GM19438 (cell line): ENCODE data around the gene TMEM143.
A peak's percentile ranks its signal among the peaks of the same experiment; 100 is the strongest.
"Not testable (repeated sequence)": the region's sequence is repeated elsewhere in the genome, so short reads cannot be mapped to it uniquely, and the experiment has no call there.

Experiments
- ATAC-seq: cut with Tn5 transposase; IDR thresholded peaks from one replicate; pipeline ENCODE4 v1.9.1; 2021; ENCODE audit warnings: low read depth; ENCODE audit not compliant: unreplicated experiment

TMEM143 gene

GRCh38 chr19:48391100-48392005 is 27.6 kb upstream of the TMEM143 start, which contains the start of gene KDELR1:
Gene KDELR1 (minus strand): TSS chr19:48391551. CDS start chr19:48391358, 193 bp downstream.
- ATAC-seq = peak; percentile 70

DNA sequence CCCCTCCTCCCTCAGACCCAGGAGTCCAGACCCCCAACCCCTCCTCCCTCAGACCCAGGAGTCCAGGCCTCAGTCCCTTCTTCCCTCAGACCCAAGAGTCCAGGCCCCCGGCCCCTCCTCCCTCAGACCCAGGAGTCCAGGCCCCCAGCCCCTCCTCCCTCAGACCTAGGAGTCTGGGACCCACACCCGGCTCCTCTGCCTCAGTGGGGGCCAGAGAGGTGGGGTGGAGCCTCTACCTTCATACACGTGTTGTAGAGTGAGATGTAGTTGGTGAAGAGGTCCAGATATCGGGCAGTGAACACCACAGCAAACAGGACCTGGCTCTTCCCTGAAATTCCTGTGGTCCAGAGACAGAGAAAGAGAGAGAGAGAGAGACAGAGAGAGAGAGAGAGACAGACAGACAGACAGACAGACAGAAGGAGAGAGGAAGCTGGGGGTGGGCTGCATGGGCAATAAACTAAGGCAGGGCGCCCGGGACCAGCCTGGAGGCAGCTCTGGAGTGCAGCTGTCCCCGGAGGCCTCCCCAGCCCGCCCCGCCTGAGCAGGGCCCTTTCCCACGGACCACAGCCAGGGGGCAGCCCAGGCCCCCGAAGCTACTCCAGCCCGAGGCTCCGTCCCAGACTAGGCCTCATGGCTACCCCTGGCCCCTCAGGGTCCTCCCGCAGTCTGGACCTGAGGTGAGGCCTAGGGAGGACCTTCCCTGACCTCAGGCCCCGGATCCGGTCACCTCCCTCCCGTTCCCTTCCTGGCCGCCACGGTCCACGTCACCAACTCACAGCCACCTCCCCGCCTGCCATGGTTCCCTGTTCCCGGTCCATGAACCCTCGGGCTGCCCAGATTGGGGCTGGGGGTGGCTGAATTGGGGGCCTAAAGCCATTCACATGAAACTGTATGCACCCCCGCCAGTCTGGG is 26.7 kb upstream of the TMEM143 start:
- ATAC-seq = peak; percentile 43

DNA sequence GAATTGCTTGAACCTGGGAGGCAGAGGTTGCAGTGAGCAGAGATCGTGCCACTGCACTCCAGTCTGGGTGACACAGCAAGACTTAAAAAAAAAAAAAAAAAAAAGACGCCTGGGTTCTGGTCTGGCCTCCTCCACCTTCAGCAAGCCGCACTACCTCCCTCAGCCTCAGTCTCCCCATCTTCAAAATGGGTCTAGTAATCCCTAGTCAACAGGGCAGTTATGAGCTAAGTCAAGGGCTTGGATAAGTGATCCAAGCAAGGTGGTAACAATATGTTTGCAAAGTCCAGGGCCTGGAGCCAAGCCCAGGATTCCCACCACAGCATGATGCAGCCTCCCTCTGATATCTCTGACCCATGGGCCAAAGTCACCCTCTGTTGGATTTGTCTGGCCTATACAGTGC is 23.2 kb upstream of the TMEM143 start:
- no peak for ATAC-seq

- no peak for ATAC-seq
Measured at GRCh38 chr19:48385461-48386087, 21.8 kb upstream of the TMEM143 start.

DNA sequence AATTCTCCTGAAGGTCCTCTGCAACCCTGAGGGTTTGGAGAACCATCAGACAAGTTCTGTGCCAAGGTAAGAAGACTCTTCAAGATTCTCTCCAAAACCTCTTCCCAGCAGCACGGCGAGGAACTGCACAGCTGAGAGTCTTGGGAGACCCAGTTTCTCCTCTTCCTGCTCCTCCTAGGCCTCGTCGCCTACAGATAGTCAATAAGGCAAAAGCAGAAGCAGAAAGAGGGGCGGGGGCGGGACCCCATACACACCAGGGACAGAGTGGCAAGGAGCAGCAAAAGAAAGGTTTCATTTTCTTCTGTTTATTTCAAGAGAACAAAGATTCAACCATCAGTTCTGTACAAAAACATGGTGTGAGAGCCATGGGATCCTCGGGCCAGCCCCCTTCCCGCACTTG is 18.5 kb upstream of the TMEM143 start:
- ATAC-seq = no peak

GRCh38 chr19:48381178-48381950 is 17.6 kb upstream of the TMEM143 start:
- no peak for ATAC-seq

- no peak for ATAC-seq
Measured at GRCh38 chr19:48379058-48379457, 15.3 kb upstream of the TMEM143 start.

GRCh38 chr19:48378194-48378570 is 14.4 kb upstream of the TMEM143 start:
- ATAC-seq = no peak

DNA sequence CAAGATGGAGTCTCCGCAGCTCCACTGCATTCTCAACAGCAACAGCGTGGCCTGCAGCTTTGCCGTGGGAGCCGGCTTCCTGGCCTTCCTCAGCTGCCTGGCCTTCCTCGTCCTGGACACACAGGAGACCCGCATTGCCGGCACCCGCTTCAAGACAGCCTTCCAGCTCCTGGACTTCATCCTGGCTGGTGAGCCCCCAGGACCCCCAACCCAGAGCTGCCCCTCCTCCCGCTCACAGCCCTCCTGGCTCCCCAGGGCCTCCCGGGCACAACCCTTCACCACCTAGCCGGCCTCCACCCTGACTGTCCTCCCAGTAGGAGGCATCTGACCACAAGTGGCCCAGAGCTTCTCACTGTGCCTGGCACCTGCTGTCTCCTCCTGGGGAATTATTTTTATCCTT is 9.8 kb upstream of the TMEM143 start:
- no peak for ATAC-seq

GRCh38 chr19:48372904-48373303 is 9.2 kb upstream of the TMEM143 start:
- ATAC-seq = no peak

GRCh38 chr19:48371771-48372170 is 8.0 kb upstream of the TMEM143 start:
- ATAC-seq = not testable (repeated sequence)

DNA sequence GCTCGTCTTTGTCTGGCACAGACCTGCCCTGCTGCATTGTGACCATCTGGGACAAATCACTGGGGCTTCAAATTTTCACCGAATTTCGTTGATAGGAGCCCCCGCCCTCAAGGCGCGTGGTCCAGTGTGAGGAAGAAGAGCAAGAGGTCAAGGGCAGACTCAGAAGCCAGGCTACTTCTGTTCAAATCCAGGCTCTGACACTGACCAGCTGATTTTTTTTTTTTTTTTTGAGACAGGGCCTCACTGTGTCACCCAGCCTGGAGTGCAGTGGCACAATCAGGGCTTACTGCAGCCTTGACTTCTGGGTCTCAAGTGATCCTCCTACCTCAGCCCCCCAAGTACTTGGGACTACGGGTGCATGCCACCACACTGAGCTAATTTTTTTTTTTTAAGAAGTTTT is 7.6 kb upstream of the TMEM143 start:
- no peak for ATAC-seq

DNA sequence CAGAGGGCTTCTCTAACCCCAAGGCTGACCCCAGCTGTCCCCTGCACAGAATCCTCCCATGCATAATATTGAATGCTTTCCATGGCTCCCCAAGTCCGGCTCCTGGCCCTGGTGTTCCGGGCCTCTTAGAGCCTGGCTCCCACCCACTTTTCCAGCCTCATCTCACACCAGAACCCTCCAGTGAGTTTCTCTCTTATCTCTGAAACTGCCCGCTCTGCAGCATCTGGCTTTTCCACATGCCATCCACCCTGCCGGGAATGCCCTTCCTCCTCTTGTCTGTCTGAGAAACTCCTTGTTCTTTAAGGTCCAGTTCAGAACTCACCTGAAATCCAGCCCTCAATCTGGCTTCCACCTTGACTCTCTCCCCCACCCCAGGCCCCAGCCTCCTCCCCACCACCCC is 7.2 kb upstream of the TMEM143 start:
- ATAC-seq = no peak

DNA sequence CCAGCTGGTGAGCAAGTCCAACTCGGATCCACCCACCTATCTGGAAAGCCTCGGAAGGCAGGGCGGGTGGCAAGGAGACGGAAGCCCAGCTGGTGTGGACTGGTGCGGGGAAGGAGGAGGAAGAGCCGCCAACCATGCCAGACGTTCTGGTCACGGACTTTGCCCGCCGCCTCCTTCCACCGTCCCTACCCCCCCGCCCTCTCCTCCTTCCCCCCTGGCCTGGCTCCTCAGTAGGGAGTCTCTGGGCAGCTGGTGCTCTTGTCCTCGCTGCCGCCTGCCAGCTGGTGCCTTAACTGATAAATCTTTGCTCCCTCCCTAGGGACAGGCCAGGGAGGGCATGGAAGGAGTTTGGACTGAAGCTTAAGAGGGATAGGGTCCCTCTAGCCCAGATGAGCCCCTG is 5.2 kb upstream of the TMEM143 start:
- ATAC-seq = no peak

DNA sequence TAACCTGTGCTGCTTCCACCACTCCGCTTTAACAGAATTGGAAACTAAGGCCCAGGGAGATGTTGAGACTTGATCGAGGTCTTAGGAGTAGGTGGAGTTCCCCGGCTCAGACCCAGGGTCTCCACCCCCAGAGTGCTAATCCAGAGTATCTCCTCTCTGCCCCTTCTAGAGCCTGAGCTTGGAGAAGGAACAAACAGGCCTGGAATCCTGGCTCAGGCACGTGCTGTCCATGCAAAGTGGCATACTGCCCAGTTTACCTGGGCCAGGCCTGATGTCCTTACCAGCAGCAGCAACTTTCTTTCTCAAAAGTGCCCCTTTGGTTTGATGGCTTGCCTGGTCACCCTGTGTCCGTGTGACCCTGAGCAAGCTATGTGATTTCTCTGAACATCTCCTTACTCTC is 4.1 kb upstream of the TMEM143 start:
- ATAC-seq = no peak

- ATAC-seq = no peak
Measured at GRCh38 chr19:48365602-48366001, 1.9 kb upstream of the TMEM143 start.

GRCh38 chr19:48364598-48365348 is 1.0 kb upstream of the TMEM143 start:
- no peak for ATAC-seq

GRCh38 chr19:48363500-48363809 is 285 bp downstream of the TMEM143 start:
- ATAC-seq = peak; percentile 7

DNA sequence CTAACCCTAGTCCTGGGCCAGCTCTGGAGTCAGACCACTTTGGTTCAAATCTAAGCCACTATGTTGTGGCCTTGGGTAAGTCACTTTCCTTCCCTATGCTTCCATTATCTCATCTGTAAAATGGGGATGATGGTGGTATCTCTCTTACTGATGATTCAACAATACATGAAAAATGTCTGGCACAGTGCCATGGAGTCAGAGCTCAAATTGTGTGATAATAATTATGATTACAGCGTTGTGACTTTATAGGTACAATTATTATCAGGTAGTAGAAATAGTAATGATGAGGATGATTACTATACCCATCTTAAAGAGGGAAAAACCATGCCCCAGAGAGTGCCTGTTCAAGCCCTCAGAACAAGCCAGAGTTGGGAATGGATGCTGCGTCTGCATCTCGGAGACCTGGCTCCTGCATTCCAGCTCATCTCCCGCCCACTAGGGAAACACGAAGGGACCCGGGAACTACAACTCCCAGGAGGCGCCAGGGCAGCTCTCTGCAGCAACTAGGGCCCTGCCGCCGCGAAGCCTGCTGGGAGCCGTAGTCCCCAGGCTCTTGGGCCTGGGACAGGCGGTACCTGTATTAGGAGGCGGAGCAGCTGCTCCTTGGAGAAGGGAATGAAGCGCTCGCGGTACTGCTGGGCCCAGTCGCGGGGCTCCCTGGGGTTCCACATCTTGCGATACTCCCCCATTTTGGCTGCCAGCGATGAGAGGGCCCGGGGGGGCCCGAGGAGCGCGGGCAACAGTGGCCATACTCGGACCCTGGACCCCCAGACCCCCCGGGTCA is 832 bp downstream of the TMEM143 start:
- ATAC-seq = peak; percentile 47
